Mesendoderm (in vitro differentiated cells): ENCODE results near the gene ZFYVE16. TPM values are rescaled to one million over a fixed set of nuclear protein-coding genes. Genes with fewer than 3 reads are reported as not detected.

ENCODE experiments used
- DNase-seq: peaks from one replicate; pipeline ENCODE4 v3.0.0; 2013
- H2AK5ac ChIP-seq: 2 replicates; pipeline ENCODE4 v1.6.1; 2013; ENCODE audit warnings: low read length, inconsistent platforms
- H2BK120ac ChIP-seq: 2 replicates; pipeline ENCODE4 v1.6.1; 2013; ENCODE audit warnings: low read depth, mild to moderate bottlenecking, low read length, moderate library complexity, mixed read lengths
- H2BK15ac ChIP-seq: replicated peaks from 2 replicates; pipeline ENCODE4 v1.6.1; 2013; ENCODE audit warnings: low read depth, mild to moderate bottlenecking, moderate library complexity
- H2BK5ac ChIP-seq: 2 replicates; pipeline ENCODE4 v1.6.1; 2013; ENCODE audit warnings: low read length, inconsistent platforms
- H3K18ac ChIP-seq: 2 replicates; pipeline ENCODE4 v1.6.1; 2013; ENCODE audit warnings: mild to moderate bottlenecking, low read length, mixed read lengths
- H3K23ac ChIP-seq: one replicate; pipeline ENCODE4 v1.6.1; 2013; ENCODE audit warnings: low read length
- H3K27ac ChIP-seq: 2 replicates; pipeline ENCODE4 v1.5.1; 2013; ENCODE audit warnings: low read depth, mild to moderate bottlenecking, inconsistent platforms, low read length, moderate library complexity
- H3K27me3 ChIP-seq: 2 replicates; pipeline ENCODE4 v1.6.1; 2013; ENCODE audit warnings: low read length, control low read depth, mild to moderate bottlenecking, inconsistent platforms; ENCODE audit not compliant: insufficient read depth, poor library complexity
- H3K36me3 ChIP-seq: 2 replicates; pipeline ENCODE4 v1.6.1; 2013; ENCODE audit warnings: low read length, inconsistent platforms; ENCODE audit not compliant: control insufficient read depth, insufficient read depth
- H3K4ac ChIP-seq: one replicate; pipeline ENCODE4 v1.6.1; 2013; ENCODE audit warnings: low read depth, mild to moderate bottlenecking, low read length, moderate library complexity
- H3K4me1 ChIP-seq: 2 replicates; pipeline ENCODE4 v1.6.1; 2013; ENCODE audit warnings: low read depth, low read length, inconsistent platforms; ENCODE audit not compliant: control insufficient read depth
- H3K4me2 ChIP-seq: 2 replicates; pipeline ENCODE4 v1.6.1; 2013; ENCODE audit warnings: low read length
- H3K4me3 ChIP-seq: 2 replicates; pipeline ENCODE4 v1.5.1; 2013; ENCODE audit warnings: mild to moderate bottlenecking, low read length
- H3K56ac ChIP-seq: one replicate; pipeline ENCODE4 v1.6.1; 2013; ENCODE audit warnings: low read length
- H3K79me1 ChIP-seq: 2 replicates; pipeline ENCODE4 v1.6.1; 2013; ENCODE audit warnings: low read length, inconsistent platforms
- H3K79me2 ChIP-seq: 2 replicates; pipeline ENCODE4 v1.6.1; 2013; ENCODE audit warnings: mild to moderate bottlenecking, low read length; ENCODE audit not compliant: control insufficient read depth, insufficient read depth
- H3K9ac ChIP-seq: 2 replicates; pipeline ENCODE4 v1.6.1; 2013; ENCODE audit warnings: low read length, inconsistent platforms
- H4K5ac ChIP-seq: one replicate; pipeline ENCODE4 v1.6.1; 2013; ENCODE audit warnings: low read length
- H4K8ac ChIP-seq: one replicate; pipeline ENCODE4 v1.6.1; 2013; ENCODE audit warnings: low read depth, mild to moderate bottlenecking, control low read depth, low read length, moderate library complexity
- WGBS: extraction: QIAGEN DNeasy Blood & Tissue Kit; methylation state at CpG from one replicate; pipeline ENCODE4 v1.1.7; 2013; ENCODE audit warnings: low lambda C conversion rate, missing lambda C conversion rate; ENCODE audit not compliant: insufficient coverage; ENCODE audit errors: extremely low coverage; 5-methylcytosine and 5-hydroxymethylcytosine counted together
- small RNA-seq: library from polyadenylated mRNA; stranded (forward); fragments of <200 nt; extraction: miRNeasy Mini kit (QIAGEN cat#:217004); gene quantifications from one replicate; pipeline ENCODE3, GENCODE V24; 2013; ENCODE audit not compliant: insufficient read depth

The ZFYVE16 gene

DNA sequence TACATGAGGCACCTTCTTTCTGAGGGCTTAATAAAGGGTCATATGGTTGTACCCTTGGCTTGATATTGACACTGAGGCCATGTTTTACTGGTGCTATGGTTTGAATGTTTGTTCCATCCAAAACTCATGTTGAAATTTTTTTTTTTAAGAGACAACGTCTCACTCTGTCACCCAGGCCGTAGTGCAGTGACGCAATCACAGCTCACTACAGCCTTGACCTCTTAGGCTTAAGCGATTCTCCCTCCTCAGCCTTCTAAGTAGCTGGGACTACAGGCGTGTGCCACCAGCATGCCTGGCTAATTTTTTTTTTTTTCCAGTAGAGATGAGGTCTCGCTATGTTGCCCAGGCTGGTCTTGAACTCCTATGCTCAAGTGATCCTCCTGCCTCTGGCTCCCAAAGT lies 101.0 kb downstream of the ZFYVE16 start:
- H2AK5ac ChIP-seq: no peak overlapping the region
- H2BK120ac ChIP-seq: no peak overlapping the region
- no peak overlapping the region for H2BK5ac ChIP-seq
- H3K4me1 ChIP-seq: no peaks in the 10 kb centered on the region
- H3K4ac ChIP-seq: no peak overlapping the region
- H3K79me2 ChIP-seq: no peaks in the 10 kb centered on the region
- no peak overlapping the region for H3K4me2 ChIP-seq
- H3K23ac ChIP-seq: no peak overlapping the region
- no peaks in the 10 kb centered on the region for H3K27me3 ChIP-seq
- no peaks in the 10 kb centered on the region for H3K36me3 ChIP-seq
- no peak for DNase-seq
- no peak overlapping the region for H3K9ac ChIP-seq
- WGBS: no CpG with 5 or more reads among the region's 6 CpGs
- no peak overlapping the region for H3K56ac ChIP-seq
- no peak overlapping the region for H4K8ac ChIP-seq
- H3K18ac ChIP-seq: no peak overlapping the region
- H4K5ac ChIP-seq: no peak overlapping the region
- H2BK15ac ChIP-seq: no peak overlapping the region
- H3K79me1 ChIP-seq: no peaks in the 10 kb centered on the region
- no peak overlapping the region for H3K4me3 ChIP-seq
- no peak overlapping the region for H3K27ac ChIP-seq

- Histone ChIP-seq H3K27ac (no peak overlapping the region), H4K5ac (no peak overlapping the region), H3K79me2 (no peaks in the 10 kb centered on the region), H4K8ac (no peak overlapping the region), H3K23ac (no peak overlapping the region), H3K4me2 (no peak overlapping the region), H2AK5ac (no peak overlapping the region), H3K79me1 (no peaks in the 10 kb centered on the region), H3K27me3 (no peaks in the 10 kb centered on the region), H3K4me3 (no peak overlapping the region), H3K4me1 (no peaks in the 10 kb centered on the region), H2BK15ac (no peak overlapping the region), H2BK120ac (no peak overlapping the region), H3K9ac (no peak overlapping the region), H3K56ac (no peak overlapping the region), H2BK5ac (no peak overlapping the region), H3K18ac (no peak overlapping the region), H3K4ac (no peak overlapping the region), H3K36me3 (no peaks in the 10 kb centered on the region)
- WGBS: no CpG with 5 or more reads among the region's 4 CpGs
- DNase-seq: no peak
Measured at GRCh38 chr5:80509362-80509761, 101.5 kb downstream of the ZFYVE16 start.

- no CpG with 5 or more reads among the region's 4 CpGs for WGBS
- no peaks in the 10 kb centered on the region for H3K36me3 ChIP-seq
Measured at GRCh38 chr5:80516826-80517225, 109.0 kb downstream of the ZFYVE16 start.

More at GRCh38 chr5:80516826-80517225, 109.0 kb downstream of the ZFYVE16 start:
- H3K9ac ChIP-seq: no peak overlapping the region
- H4K5ac ChIP-seq: no peak overlapping the region
- no peak overlapping the region for H3K18ac ChIP-seq
- H3K27ac ChIP-seq: no peak overlapping the region
- H3K4me1 ChIP-seq: no peaks in the 10 kb centered on the region
- H3K4me2 ChIP-seq: no peak overlapping the region
- no peak overlapping the region for H2BK5ac ChIP-seq
- no peaks in the 10 kb centered on the region for H3K79me1 ChIP-seq
- DNase-seq: no peak
- no peaks in the 10 kb centered on the region for H3K79me2 ChIP-seq
- no peak overlapping the region for H2BK15ac ChIP-seq
- H3K27me3 ChIP-seq: no peaks in the 10 kb centered on the region
- H4K8ac ChIP-seq: no peak overlapping the region
- H3K4me3 ChIP-seq: no peak overlapping the region
- no peak overlapping the region for H3K23ac ChIP-seq
- no peak overlapping the region for H3K56ac ChIP-seq
- no peak overlapping the region for H2AK5ac ChIP-seq
- H3K4ac ChIP-seq: no peak overlapping the region
- no peak overlapping the region for H2BK120ac ChIP-seq

Small RNA genes within 50 kb of the gene (small RNA-seq; reads per million reads assigned to genes)
- not detected for gene RNU6-211P
